GM12801 (cell line): ENCODE data around the gene TP53.

ENCODE experiments used
- CTCF ChIP-seq: IDR thresholded peaks from one replicate; pipeline ENCODE4 v1.5.1; 2011; ENCODE audit warnings: control low read depth; ENCODE audit not compliant: insufficient read length; ENCODE audit errors: extremely low read depth

TP53 gene

GRCh38 chr17:7684851-7685532 lies 2.3 kb downstream of the TP53 start:
- no peak for TF ChIP-seq CTCF

GRCh38 chr17:7677388-7678067 lies 9.8 kb downstream of the TP53 start:
- no peak for TF ChIP-seq CTCF

- TF ChIP-seq CTCF = no peak
These were observed 10.8 kb downstream of the TP53 start for GRCh38 chr17:7676533-7676932.

- no peak for TF ChIP-seq CTCF
These were observed 12.4 kb downstream of the TP53 start for GRCh38 chr17:7674934-7675333.

GRCh38 chr17:7673239-7673638 lies 14.1 kb downstream of the TP53 start:
- no peak for TF ChIP-seq CTCF

GRCh38 chr17:7668482-7668881 lies 18.8 kb downstream of the TP53 start:
- no peak for TF ChIP-seq CTCF

- no peak for TF ChIP-seq CTCF
These were observed 19.5 kb downstream of the TP53 start for GRCh38 chr17:7667656-7668406.
